GM19467 (cell line): ENCODE measurements around the gene OLFM1.

Experiments
- ATAC-seq: cut with Tn5 transposase; IDR thresholded peaks from one replicate; pipeline ENCODE4 v1.9.1; 2021; ENCODE audit warnings: mild to moderate bottlenecking, moderate library complexity; ENCODE audit not compliant: unreplicated experiment

The OLFM1 gene

GRCh38 chr9:135076143-135076875 lies 11.2 kb upstream of the OLFM1 start:
- no peak for ATAC-seq

DNA sequence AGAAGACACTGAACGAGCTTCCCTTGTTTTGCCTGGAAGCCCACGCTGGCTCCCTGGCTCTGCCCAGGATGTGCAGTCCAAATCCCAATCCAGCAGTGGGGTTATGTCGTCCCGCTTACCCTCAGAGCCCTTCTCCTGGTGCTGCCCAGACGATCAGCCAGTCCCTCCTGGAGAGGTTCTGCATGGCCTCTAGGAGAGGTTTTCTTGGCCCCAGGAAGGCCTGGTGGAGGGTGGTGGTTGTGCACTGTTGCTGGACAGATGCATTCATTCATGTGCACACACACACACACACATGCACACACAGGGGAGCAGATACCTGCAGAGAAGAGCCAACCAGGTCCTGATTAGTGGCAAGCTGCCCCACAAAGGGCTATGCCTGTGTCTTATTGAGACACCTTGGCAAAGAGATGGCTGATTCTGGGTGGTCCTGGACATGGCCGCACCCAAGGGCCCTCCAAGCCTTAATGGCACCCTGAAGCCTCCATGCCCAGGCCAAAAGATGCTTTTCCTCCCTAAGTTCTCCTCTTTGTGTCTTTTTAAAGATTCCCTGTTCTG lies 10.5 kb upstream of the OLFM1 start:
- no peak for ATAC-seq

- ATAC-seq: no peak
These were observed 9.8 kb upstream of the OLFM1 start for GRCh38 chr9:135077497-135078200.

DNA sequence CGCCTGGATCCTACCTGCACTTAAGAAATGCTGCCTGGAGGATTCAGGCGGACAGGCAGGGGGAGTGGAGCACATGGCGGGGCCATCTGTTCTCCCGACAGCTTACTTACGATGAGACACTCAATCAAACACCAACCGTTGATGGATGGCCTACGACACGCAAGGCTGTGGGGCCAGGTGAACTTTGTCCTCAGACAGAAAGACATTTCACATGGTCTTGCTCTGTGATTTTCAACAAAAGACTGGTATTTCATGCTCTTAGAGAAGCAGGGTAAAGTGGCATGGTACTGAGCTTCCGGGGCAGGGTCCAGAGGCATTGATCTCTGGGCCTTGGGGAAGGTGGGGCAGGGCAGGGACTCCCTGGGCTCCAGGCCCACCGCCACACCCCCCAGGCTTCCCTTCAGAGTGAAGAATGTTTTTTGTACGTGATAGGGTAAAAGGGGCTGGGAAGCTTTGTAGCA lies 9.1 kb upstream of the OLFM1 start:
- no peak for ATAC-seq

DNA sequence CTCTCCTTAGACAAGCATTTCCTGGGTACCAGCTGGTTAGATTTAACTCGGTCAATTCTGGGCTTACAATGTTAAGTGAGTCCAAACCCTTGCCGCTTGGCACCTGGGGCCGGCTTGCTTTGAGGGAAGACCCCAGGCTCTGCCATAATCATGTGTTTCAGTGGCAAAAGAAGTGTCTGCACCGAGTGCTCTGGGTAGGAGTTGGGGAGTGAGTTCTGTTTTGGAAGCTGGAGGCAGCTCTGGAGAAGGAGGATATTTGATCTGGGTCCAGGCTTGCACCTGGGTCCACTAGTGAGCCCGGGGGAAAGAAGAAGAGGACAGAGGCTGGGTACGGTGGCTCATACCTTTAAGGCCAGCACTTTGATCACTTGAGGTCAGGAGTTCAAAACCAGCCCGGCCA lies 8.4 kb upstream of the OLFM1 start:
- no peak for ATAC-seq

DNA sequence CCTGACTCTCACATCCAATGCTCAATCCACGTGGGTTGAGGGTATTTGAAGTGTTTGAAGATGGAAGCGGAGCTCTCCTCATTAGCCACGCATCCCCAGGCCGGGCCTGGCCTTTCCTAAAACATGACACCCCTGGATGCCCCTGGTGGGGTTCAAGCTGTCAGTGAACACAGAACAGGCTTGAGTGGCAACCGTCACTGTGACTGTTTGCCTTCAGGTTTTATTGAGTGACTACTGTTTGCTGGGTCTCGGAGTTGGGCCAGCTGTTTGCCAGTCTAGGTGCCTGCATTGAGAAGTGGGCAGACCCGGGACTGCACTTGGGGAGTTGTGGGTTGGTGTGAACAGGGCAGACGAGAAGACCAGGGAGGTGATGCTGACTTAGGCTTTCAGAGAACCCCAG lies 7.8 kb upstream of the OLFM1 start:
- ATAC-seq: no peak

DNA sequence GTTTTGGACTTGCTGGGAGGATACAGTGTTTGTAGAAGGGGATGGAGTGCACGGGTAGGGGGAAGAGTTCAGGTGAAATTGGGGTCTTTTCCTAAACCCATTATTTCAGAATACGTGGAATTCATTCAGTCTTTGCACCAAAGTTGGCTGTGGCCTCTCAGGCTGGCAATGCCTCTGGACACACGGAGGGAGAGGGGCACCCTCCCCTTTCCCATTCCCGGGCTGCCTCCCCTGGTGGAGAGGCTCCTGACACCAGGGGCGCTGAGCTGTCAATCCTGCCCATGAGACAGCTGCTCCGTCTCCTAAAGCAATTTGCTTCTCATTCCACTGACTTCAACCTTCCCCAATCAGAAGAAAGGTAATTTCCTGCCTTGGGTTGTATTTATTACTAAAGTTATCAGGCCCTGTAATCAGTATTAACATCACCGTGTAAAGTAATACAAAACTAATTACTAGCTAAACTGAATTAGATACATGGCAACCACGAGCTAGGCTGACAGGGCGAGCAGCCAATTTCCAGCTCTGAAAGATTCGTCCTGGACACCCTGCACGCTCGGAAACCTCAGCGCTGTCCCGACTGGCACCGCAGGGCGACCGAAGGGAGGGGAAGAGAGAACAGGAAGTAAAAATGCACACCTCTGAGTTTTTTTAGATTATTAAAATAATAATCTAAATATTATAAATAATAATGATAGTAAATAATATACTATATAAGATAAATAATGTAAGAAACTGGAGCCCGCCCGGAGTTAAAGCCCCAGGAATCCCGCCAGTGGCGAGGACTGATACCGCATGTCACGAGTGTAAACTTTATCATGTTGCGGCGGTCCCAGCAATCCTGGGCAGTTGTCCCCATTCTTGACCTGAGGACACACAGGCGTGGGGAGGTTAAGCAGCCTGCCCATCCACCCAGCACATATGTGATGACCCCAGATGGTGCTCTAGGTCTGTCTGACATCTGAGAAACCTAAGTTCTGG lies 6.9 kb upstream of the OLFM1 start:
- ATAC-seq: no peak

- no peak for ATAC-seq
These were observed 6.2 kb upstream of the OLFM1 start for GRCh38 chr9:135081264-135081660.

DNA sequence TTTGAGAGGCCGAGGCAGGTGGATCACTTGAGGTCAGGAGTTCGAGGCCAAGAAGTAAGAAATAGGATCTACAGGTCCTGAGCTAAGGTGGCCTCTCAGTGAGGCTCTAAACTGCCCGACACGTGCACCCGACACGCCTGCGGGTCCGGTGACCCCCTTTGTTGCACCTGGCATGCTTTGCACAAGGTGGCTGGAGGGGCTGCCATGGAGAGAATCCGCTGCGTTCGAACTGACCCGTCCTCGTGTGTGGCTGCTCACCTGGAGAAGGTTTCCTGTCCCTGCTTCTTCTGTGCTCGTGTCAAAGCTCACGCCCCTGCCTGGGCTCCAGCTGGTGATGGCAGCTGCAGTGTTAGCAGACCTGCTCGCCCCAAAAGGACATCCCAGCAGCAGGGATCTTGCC lies 5.7 kb upstream of the OLFM1 start:
- ATAC-seq: no peak

GRCh38 chr9:135082536-135082935 lies 4.9 kb upstream of the OLFM1 start:
- ATAC-seq: no peak

- ATAC-seq: no peak
These were observed 4.1 kb upstream of the OLFM1 start for GRCh38 chr9:135083241-135083810.

- no peak for ATAC-seq
These were observed 3.6 kb upstream of the OLFM1 start for GRCh38 chr9:135083831-135084230.

GRCh38 chr9:135084262-135084661 lies 3.2 kb upstream of the OLFM1 start:
- ATAC-seq: no peak

GRCh38 chr9:135084881-135085760 lies 2.3 kb upstream of the OLFM1 start:
- ATAC-seq: no peak

- no peak for ATAC-seq
These were observed 1.5 kb upstream of the OLFM1 start for GRCh38 chr9:135085830-135086546.

- ATAC-seq: no peak
These were observed 625 bp upstream of the OLFM1 start for GRCh38 chr9:135086597-135087488.

- no peak for ATAC-seq
These were observed 455 bp downstream of the OLFM1 start for GRCh38 chr9:135087899-135088347.
